GM12878 (cell line): Measurements from ENCODE around the gene GPC6.

Experiments
- JUND ChIP-seq: IDR thresholded peaks from 2 replicates; pipeline ENCODE4 v1.6.1; 2012; ENCODE audit warnings: low read depth, mild to moderate bottlenecking, low read length, improper control_type of control experiment, moderate library complexity
- POLR2A ChIP-seq: IDR thresholded peaks from 2 replicates; pipeline ENCODE4 v1.6.1; 2011; ENCODE audit warnings: low read depth, mild to moderate bottlenecking, low read length
- POLR2AphosphoS5 ChIP-seq: IDR thresholded peaks from 2 replicates; pipeline ENCODE4 v1.6.1; 2011; ENCODE audit warnings: mild to moderate bottlenecking, low read length, inconsistent platforms
- RAD21 ChIP-seq: IDR thresholded peaks from 2 replicates; pipeline ENCODE4 v1.6.1; 2011; ENCODE audit warnings: mild to moderate bottlenecking, low read depth, low read length, moderate library complexity; ENCODE audit not compliant: insufficient read depth
- SUPT20H ChIP-seq: IDR thresholded peaks from 2 replicates; pipeline ENCODE4 v1.6.1; 2011; ENCODE audit warnings: low read depth, mild to moderate bottlenecking, low read length, moderate library complexity, borderline replicate concordance; ENCODE audit not compliant: control insufficient read depth
- TF ChIP-seq, protein P1 (sequence below), 3 experiments: IDR thresholded peaks in 2 of 3; conservative IDR thresholded peaks in 1 of 3; 2 replicates each; pipeline ENCODE4 v1.5.1; 2011; ENCODE audit warnings: low read depth in 3 of 3, low read length in 3 of 3, mild to moderate bottlenecking in 3 of 3, control low read depth in 2 of 3, moderate library complexity in 2 of 3, inconsistent platforms in 1 of 3, mixed read lengths in 1 of 3; ENCODE audit not compliant: control insufficient read depth in 2 of 3, insufficient read depth in 1 of 3; ENCODE audit errors: extremely low read depth in 1 of 3

DNA sequence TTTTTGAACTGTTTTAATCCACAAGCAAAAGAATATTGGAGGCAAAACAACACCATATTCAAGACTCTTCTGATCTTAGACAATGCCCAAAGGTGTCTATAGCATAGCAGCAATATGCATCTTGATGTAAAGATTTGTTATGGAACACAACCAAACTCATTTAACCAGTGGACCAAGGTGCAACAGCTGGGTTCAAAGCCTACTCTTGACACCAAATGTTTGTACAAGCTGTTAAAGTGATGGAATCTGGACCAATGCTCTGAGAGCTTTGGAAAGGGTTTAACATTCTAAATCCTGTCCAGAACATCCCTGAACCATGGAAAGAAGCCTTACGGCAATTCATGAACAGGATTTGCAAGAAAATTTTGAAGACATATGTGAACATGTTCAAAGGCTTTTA, 520.0 kb downstream of the GPC6 start:
- TF ChIP-seq JUND (no peak), POLR2AphosphoS5 (no peak), SUPT20H (no peak), RAD21 (no peak), POLR2A (no peak)
- TF ChIP-seq, protein P1, sequence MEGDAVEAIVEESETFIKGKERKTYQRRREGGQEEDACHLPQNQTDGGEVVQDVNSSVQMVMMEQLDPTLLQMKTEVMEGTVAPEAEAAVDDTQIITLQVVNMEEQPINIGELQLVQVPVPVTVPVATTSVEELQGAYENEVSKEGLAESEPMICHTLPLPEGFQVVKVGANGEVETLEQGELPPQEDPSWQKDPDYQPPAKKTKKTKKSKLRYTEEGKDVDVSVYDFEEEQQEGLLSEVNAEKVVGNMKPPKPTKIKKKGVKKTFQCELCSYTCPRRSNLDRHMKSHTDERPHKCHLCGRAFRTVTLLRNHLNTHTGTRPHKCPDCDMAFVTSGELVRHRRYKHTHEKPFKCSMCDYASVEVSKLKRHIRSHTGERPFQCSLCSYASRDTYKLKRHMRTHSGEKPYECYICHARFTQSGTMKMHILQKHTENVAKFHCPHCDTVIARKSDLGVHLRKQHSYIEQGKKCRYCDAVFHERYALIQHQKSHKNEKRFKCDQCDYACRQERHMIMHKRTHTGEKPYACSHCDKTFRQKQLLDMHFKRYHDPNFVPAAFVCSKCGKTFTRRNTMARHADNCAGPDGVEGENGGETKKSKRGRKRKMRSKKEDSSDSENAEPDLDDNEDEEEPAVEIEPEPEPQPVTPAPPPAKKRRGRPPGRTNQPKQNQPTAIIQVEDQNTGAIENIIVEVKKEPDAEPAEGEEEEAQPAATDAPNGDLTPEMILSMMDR (IDR thresholded peaks at IDR 0.05 in 2 of 3, conservative IDR thresholded peaks at IDR 0.05 in 1 of 3; ENCODE audit: control insufficient read depth in 2 of 3, extremely low read depth in 1 of 3, insufficient read depth in 1 of 3, low read depth in 3 of 3, low read length in 3 of 3), result no peak
